Measurements from ENCODE around the gene GRIP2.

The GRIP2 gene

GRCh38 chr3:14525685-14526631 is 14.2 kb downstream of the GRIP2 start:
- FAIRE-seq: no peak
- DNase-seq (ENCODE audit: insufficient read length, low spot score): no peak
- TF ChIP-seq POLR2A (IDR thresholded peaks at IDR 0.05; ENCODE audit: low read depth, low read length): no peak

DNA sequence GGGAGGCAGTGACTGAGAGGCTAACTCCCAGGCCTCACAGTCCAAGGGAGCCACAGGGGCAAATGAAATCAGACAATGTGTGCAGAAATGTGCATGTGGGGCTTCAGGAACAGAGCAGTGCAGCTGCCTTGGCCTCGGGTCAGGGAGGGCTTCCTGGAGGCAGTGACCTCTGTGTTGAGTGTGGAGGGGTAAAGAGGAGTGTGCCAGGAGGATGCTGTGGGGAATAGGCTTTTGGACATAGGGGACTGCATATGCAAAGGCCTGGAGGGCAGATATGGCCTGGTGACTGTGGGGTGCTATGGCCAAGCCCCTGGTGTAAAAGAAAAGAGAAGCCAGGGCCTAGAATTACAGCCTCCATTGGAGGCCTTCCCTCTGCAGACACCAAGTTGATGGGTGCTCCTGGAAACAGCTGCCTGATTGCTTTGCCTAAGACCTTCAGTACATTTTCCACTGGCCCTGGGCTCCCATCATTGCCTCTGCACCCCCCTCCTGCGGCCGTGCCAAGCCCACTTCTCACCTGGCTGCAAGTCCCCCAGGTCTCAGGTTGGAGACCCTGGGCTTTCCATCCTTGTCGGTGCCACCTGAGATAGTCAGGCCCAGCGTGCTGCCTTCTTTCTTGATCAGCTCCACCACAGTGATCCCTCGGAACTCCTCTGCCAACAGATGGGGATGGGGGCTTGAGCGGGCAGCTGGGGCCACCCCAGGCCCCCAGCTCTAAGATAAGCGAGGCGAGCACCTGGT is 15.1 kb downstream of the GRIP2 start:
- no peak for TF ChIP-seq POLR2A (IDR thresholded peaks at IDR 0.05; ENCODE audit: low read depth, low read length)
- DNase-seq (ENCODE audit: insufficient read length, low spot score) (no peak), FAIRE-seq (no peak)

GRCh38 chr3:14524311-14524711 is 15.8 kb downstream of the GRIP2 start:
- TF ChIP-seq POLR2A (IDR thresholded peaks at IDR 0.05; ENCODE audit: low read depth, low read length): no peak
- FAIRE-seq: no peak
- DNase-seq (ENCODE audit: insufficient read length, low spot score): no peak

GRCh38 chr3:14523792-14524191 is 16.4 kb downstream of the GRIP2 start:
- no peak for FAIRE-seq
- no peak for DNase-seq (ENCODE audit: insufficient read length, low spot score)
- TF ChIP-seq POLR2A (IDR thresholded peaks at IDR 0.05; ENCODE audit: low read depth, low read length): no peak

DNA sequence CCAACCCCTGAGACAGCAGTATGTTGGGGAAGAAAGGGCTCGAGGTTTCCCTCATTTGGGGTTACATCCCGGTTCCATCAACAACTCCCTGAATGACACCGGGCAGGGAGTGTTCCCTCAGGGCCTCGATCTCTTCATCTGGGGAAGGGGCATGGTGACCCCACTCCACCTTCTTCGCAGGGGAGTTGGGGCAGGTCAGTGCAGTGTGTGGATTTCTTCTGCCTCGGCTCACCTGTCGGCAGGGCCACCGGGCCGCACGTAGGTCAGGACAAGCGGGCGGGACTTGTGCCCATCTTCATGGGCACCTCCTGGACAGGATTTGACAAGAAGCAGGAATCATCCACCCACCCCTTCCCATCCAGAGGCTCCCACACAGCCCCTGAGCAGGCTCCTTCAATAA is 17.4 kb downstream of the GRIP2 start:
- no peak for FAIRE-seq
- no peak for TF ChIP-seq POLR2A (IDR thresholded peaks at IDR 0.05; ENCODE audit: low read depth, low read length)

DNA sequence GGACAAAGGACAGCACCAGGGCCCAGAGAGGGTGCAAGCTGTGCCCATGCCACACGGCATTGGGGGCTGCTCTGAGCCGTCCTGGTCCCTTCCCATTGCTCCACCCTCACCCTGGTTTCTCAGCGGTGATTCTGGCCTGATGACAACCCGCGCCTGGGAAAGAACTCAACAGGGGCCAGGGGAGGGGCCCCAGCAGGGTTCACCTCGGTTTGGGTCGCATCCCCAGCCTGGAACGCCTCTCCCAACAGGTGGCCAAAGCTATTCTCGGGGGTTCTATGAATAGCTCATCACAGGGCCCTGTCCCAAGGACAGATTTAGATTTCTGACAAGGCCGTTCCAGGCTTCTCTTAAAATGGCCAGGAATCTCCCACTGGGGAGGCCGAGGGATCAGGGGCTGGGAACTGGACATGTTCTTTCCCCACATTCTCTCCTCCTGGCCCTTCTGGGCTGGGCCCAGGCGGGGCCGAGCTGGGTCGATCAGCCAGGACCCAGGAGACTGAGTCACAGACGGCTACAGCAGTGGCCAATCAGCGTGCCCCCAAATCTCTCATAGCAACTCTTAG is 17.9 kb downstream of the GRIP2 start:
- DNase-seq (ENCODE audit: insufficient read length, low spot score): no peak
- no peak for FAIRE-seq
- TF ChIP-seq POLR2A (IDR thresholded peaks at IDR 0.05; ENCODE audit: low read depth, low read length): no peak

More for the DNA sequence above, 17.4 kb downstream of the GRIP2 start:
- no peak for DNase-seq (ENCODE audit: insufficient read length, low spot score)

GRCh38 chr3:14521611-14522010 is 18.5 kb downstream of the GRIP2 start:
- DNase-seq (ENCODE audit: insufficient read length, low spot score): no peak
- FAIRE-seq: no peak
- TF ChIP-seq POLR2A (IDR thresholded peaks at IDR 0.05; ENCODE audit: low read depth, low read length): no peak

DNA sequence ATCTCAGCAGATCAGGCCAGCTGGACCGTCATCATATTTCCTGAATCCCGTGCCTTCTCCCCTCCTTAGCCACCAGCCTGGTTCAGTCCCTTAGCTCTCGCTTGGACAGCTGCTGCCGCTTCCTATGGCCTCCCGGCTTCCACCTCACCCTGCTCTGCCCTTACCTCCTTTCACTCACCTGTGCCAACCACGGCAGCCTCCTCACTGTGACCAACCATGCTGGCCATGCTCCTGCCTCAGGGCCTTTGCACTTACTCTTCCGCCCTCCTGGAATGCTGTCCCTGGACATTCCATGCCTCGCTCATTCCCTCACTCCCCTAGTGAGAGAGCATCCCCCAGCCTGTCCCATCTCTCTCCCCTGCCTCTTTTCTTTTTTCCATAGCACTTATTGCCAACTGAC is 19.2 kb downstream of the GRIP2 start:
- DNase-seq (ENCODE audit: insufficient read length, low spot score) (no peak), FAIRE-seq (no peak)
- no peak for TF ChIP-seq POLR2A (IDR thresholded peaks at IDR 0.05; ENCODE audit: low read depth, low read length)

DNA sequence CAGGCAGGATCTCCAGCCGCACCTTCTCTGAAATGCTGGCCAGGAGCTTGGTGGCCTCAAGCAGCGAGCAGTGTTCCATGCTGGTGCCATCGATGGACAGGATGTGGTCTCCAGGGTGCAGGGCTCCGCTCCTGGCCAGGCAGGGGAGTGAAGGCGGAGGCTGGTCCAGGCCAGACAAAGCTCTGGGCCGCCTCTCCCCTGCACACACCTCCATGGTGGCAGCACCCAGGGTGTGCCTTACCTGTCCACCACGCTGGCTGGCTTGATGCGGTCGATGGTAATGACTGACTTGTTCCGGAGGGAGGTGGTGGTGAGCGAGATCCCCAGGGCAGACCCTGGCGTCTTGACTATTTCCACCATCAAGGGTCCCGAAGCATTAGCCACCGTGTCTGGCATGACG is 20.0 kb downstream of the GRIP2 start:
- FAIRE-seq: no peak
- TF ChIP-seq POLR2A (IDR thresholded peaks at IDR 0.05; ENCODE audit: low read depth, low read length): no peak
- no peak for DNase-seq (ENCODE audit: insufficient read length, low spot score)

DNA sequence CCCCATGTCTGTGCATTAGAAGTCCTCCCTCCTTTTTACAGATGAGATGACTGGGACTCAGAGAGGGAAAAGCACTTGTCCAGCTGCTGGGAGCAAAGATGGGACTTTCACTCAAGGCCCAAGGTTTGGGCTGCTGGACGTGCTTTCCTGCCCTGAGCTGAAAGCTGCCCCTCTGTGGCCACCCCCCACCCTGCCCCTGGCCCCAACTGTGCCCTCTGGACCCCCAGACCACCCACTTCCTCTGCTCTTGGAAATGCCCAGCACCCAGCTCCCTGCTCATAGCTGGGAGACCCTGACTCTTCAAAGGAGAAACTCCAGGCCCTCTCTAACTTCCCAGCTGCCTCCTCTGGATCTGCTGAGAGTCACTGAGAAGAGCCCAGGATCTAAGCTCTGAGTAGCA is 20.7 kb downstream of the GRIP2 start:
- no peak for DNase-seq (ENCODE audit: insufficient read length, low spot score)
- no peak for TF ChIP-seq POLR2A (IDR thresholded peaks at IDR 0.05; ENCODE audit: low read depth, low read length)
- FAIRE-seq: no peak

DNA sequence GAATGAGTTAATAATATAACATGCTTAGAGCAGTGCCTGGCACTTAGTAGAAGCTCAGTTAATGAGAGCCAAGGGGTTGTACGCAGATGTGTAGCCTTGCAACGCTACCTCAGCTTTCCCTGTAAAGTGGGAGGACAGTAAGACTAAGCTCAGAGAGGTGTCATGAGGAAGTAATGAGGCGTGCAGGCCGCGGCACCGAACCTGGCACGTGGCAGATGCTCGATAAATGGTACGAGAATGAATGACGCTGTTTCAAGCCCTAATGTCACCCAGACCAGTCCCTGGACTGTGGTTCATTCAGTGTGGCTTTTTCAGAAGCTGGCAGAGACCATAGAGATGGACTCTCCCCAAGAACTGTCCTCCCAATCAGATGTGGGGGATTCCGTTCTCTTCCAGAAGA is 21.2 kb downstream of the GRIP2 start:
- FAIRE-seq (no peak), DNase-seq (ENCODE audit: insufficient read length, low spot score) (no peak)
- TF ChIP-seq POLR2A (IDR thresholded peaks at IDR 0.05; ENCODE audit: low read depth, low read length): no peak

- DNase-seq (ENCODE audit: insufficient read length, low spot score) (no peak), FAIRE-seq (no peak)
- no peak for TF ChIP-seq POLR2A (IDR thresholded peaks at IDR 0.05; ENCODE audit: low read depth, low read length)
These were observed 21.7 kb downstream of the GRIP2 start for GRCh38 chr3:14518432-14518802.

DNA sequence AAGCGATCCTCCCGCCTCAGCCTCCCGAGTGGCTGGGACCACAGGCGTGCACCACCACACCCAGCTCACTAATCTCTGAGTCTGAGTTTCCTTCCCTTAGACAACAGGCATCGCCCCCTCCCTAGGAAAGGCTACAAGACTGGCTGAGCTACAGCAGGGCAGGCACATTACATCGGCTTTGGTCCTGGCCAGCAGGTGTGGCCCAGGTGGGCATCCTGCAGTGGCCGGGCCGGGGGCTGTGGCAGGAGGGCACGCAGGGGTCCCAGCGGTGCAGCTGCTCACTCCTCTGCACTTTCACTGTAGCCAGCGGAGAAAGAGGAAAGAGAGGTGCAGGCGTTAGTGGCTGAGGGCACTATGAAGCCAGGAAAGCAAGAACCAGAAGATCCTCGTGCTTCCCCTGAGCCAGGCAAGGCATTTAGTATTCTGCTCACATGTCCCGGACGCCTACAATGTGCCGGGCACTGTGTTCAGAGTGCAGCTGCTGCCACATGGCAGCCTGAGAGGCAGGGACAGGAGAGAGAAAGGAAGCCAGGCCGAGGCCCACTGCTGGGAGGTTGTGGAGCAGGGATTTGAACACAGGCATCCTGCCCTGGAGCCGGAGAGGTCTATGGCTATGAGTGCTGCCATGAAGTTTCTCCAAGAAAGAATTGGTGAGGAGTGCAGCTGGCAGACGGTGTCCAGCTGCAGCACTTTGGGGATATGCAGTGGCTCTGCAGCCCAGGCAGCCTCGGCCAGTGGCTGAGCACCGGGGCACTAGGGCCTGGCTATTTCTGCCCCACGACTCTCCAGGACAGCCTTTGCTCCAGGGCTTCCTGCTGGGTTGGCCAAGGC is 22.3 kb downstream of the GRIP2 start:
- DNase-seq (ENCODE audit: insufficient read length, low spot score) (no peak), FAIRE-seq (no peak)
- TF ChIP-seq POLR2A (IDR thresholded peaks at IDR 0.05; ENCODE audit: low read depth, low read length): no peak

Data from H54 (cell line).